ENCODE measurements around the gene BTBD19. TPM values are rescaled to one million over a fixed set of nuclear protein-coding genes. Genes with fewer than 3 reads are reported as not detected.

BTBD19 gene
- total and polyA plus RNA-seq, 2 of the 8 experiments (the other 6 are each of a cell fraction or from before 2014, with no cell fraction given) = 1.1 TPM

GRCh38 chr1:44847845-44848244, 39.5 kb downstream of the BTBD19 start:
- no peak overlapping the region for H3K4me2 ChIP-seq (ENCODE audit: insufficient read depth in 1 of 2, low read depth in 2 of 2, low read length in 2 of 2)
- H4K20me1 ChIP-seq (replicated peaks in 1 of 2; ENCODE audit: control insufficient read depth in 1 of 2, insufficient read depth in 2 of 2, low read length in 2 of 2) = no peaks in the 10 kb centered on the region
- H2BK5ac ChIP-seq (ENCODE audit: low read depth, low read length) = no peak overlapping the region
- H3K4me3 ChIP-seq (ENCODE audit: extremely low read depth in 1 of 4, insufficient read depth in 2 of 4, low read depth in 3 of 4, low read length in 4 of 4) = no peak overlapping the region
- no peaks in the 10 kb centered on the region for H3K79me1 ChIP-seq (ENCODE audit: low read depth, low read length)
- H3K27me3 ChIP-seq (replicated peaks in 1 of 4; ENCODE audit: control insufficient read depth in 3 of 4, extremely low read depth in 1 of 4, insufficient read depth in 3 of 4, low read length in 3 of 4) = peaks cover 0 to under 1% (median under 1%) of the 10 kb centered on the region in 4 experiments; a peak in 1 of 7 replicates
- H3K23ac ChIP-seq (ENCODE audit: insufficient read length) = no peak overlapping the region
- POLR2A ChIA-PET (ENCODE audit: partially characterized antibody) = interaction anchor here (0.8 to 1.8 kb wide), 3 partner anchors 27 to 40 kb away, joined by 3 to 7 read pairs (median 4); partner anchors contain the start of gene BTBD19
- H3K4me1 ChIP-seq (replicated peaks in 1 of 4; ENCODE audit: control insufficient read depth in 3 of 4, insufficient read depth in 4 of 4, low read length in 3 of 4) = no peaks in the 10 kb centered on the region
- no peak overlapping the region for H2BK15ac ChIP-seq (ENCODE audit: low read length)
- H3K14ac ChIP-seq (ENCODE audit: insufficient read length) = no peak overlapping the region
- no peaks in the 10 kb centered on the region for H3K9me3 ChIP-seq (ENCODE audit: insufficient read depth in 2 of 2, low read depth in 1 of 2, low read length in 1 of 2)
- no peak overlapping the region for H4K5ac ChIP-seq (ENCODE audit: insufficient read length, low read depth, low read length)
- no peak overlapping the region for H2BK20ac ChIP-seq (ENCODE audit: low read length)
- H3K9ac ChIP-seq (replicated peaks in 1 of 4; ENCODE audit: extremely low read depth in 1 of 4, low read depth in 3 of 4, low read length in 3 of 4) = no peak overlapping the region
- 100% methylated on average over 1 of the region's 1 CpG; no CpG with 5 or more reads in 1 of the 2 experiments for WGBS, 2 experiments (ENCODE audit: extremely low coverage in 1 of 2, insufficient coverage in 1 of 2, insufficient read length in 1 of 2, insufficient replicate concordance in 2 of 2, low coverage in 1 of 2, low lambda C conversion rate in 2 of 2, missing lambda C conversion rate in 1 of 2)
- H3K18ac ChIP-seq (ENCODE audit: extremely low read depth, low read length) = no peak overlapping the region
- H4K91ac ChIP-seq (replicated peaks; ENCODE audit: insufficient read length, low read length) = no peak overlapping the region
- H3K36me3 ChIP-seq (ENCODE audit: control insufficient read depth in 2 of 4, insufficient read depth in 4 of 4, low read length in 3 of 4) = no peaks in the 10 kb centered on the region
- no peaks in the 10 kb centered on the region for H3K79me2 ChIP-seq (ENCODE audit: control insufficient read depth in 1 of 2, insufficient read depth in 2 of 2, low read length in 2 of 2)
- CTCF ChIA-PET (ENCODE audit: partially characterized antibody) = interaction anchor here (0.6 to 1.9 kb wide), 6 partner anchors 11 to 946 kb away, joined by 3 to 6 read pairs (median 3); partner anchors contain the start of genes PLK3 and RNU5D-1
- no peak overlapping the region for H3K4ac ChIP-seq (replicated peaks; ENCODE audit: insufficient read length, low read depth, low read length)
- H4K8ac ChIP-seq (ENCODE audit: extremely low read depth, insufficient read depth, low read length) = no peak overlapping the region
- peaks cover 2% of the 10 kb centered on the region; the same call in 1 of the 2 replicates for H3K23me2 ChIP-seq (ENCODE audit: low read depth, low read length)
- no peak overlapping the region for H2AK5ac ChIP-seq (ENCODE audit: low read depth, low read length)
- H2AFZ ChIP-seq (ENCODE audit: low read length) = no peak overlapping the region
- H3K56ac ChIP-seq (replicated peaks; ENCODE audit: insufficient read length, low read depth, low read length) = no peak overlapping the region
- H2BK12ac ChIP-seq (ENCODE audit: low read depth, low read length) = no peak overlapping the region
- no peak overlapping the region for H2BK120ac ChIP-seq (replicated peaks; ENCODE audit: low read depth, low read length)
- H3K27ac ChIP-seq (ENCODE audit: low read depth, low read length) = no peak overlapping the region
- FAIRE-seq (no peak), DNase-seq (ENCODE audit: low read depth in 1 of 2, low spot score in 2 of 2) (no peak)
- TF ChIP-seq JUND (IDR thresholded peaks at IDR 0.05; ENCODE audit: low read length) (no peak), RXRA (IDR thresholded peaks at IDR 0.05; ENCODE audit: insufficient read depth, low read depth, low read length) (no peak), POLR2AphosphoS5 (IDR thresholded peaks at IDR 0.05; ENCODE audit: low read depth, low read length) (no peak), CHD2 (IDR thresholded peaks at IDR 0.05; ENCODE audit: low read length) (no peak), BACH1 (IDR thresholded peaks at IDR 0.05; ENCODE audit: low read length) (no peak), JUN (IDR thresholded peaks at IDR 0.05; ENCODE audit: low read depth, low read length) (no peak), BCL11A (IDR thresholded peaks at IDR 0.05; ENCODE audit: low read depth in 2 of 2, low read length in 2 of 2) (no peak), KDM1A (IDR thresholded peaks at IDR 0.05; ENCODE audit: borderline replicate concordance, low read length) (no peak), CBX5 (IDR thresholded peaks at IDR 0.05; ENCODE audit: low read depth, low read length) (no peak), ATF2 (IDR thresholded peaks at IDR 0.05; ENCODE audit: low read length) (no peak), TCF12 (IDR thresholded peaks at IDR 0.05; ENCODE audit: low read depth, low read length) (no peak), SP2 (IDR thresholded peaks at IDR 0.05; ENCODE audit: low read length) (no peak), MAX (IDR thresholded peaks at IDR 0.05) (no peak), CHD1 (IDR thresholded peaks at IDR 0.05; ENCODE audit: low read depth, low read length) (no peak)

Measured in H1 (cell line).